Kidney (tissue), 14 donors: ENCODE measurements around the gene C16orf90. TPM values are rescaled to one million over a fixed set of nuclear protein-coding genes. Genes with fewer than 3 reads are reported as not detected.

ENCODE experiments used
- DNase-seq, 5 donors: peaks; one replicate each; pipeline ENCODE4 v3.0.0-alpha.2; 2013 to 2020
- FAIRE-seq: peaks from 2 replicates; lab custom pipeline; 2012; peaks lifted over from hg19 to GRCh38; lab: Jason Lieb, UNC
- H3K27ac ChIP-seq, 2 donors: one replicate each; pipeline ENCODE4 v1.7.0; 2013; ENCODE audit warnings: low read depth in 2 of 2, low read length in 2 of 2, inconsistent platforms in 1 of 2
- H3K27me3 ChIP-seq: one replicate; pipeline ENCODE4 v1.7.1; 2013; ENCODE audit warnings: low read length, inconsistent platforms; ENCODE audit not compliant: control insufficient read depth, insufficient read depth
- H3K36me3 ChIP-seq, 3 donors: one replicate each; pipeline versions ENCODE4 v1.7.0 to v1.7.1; 2013; ENCODE audit warnings: low read length in 3 of 3, control low read depth in 1 of 3, inconsistent platforms in 1 of 3; ENCODE audit not compliant: insufficient read depth in 3 of 3, control insufficient read depth in 2 of 3
- H3K4me1 ChIP-seq, 3 donors: one replicate each; pipeline versions ENCODE4 v1.7.0 to v1.7.1; 2013; ENCODE audit warnings: low read length in 3 of 3, inconsistent platforms in 1 of 3, low read depth in 1 of 3; ENCODE audit not compliant: control insufficient read depth in 2 of 3, insufficient read depth in 2 of 3
- H3K4me3 ChIP-seq, 3 donors: one replicate each; pipeline versions ENCODE4 v1.7.0 to v1.8.1; 2013; ENCODE audit warnings: low read length in 3 of 3, control low read depth in 1 of 3, inconsistent platforms in 1 of 3
- H3K9ac ChIP-seq, 3 donors: one replicate each; pipeline versions ENCODE4 v1.7.0 to v1.7.1; 2013; ENCODE audit warnings: low read length in 3 of 3, control low read depth in 1 of 3, inconsistent platforms in 1 of 3
- H3K9me3 ChIP-seq, 3 donors: one replicate each; pipeline versions ENCODE4 v1.7.0 to v1.7.1; 2013; ENCODE audit warnings: low read length in 3 of 3, control low read depth in 1 of 3, inconsistent platforms in 1 of 3; ENCODE audit not compliant: control insufficient read depth in 2 of 3, insufficient read depth in 1 of 3
- CTCF ChIP-seq: IDR thresholded peaks from 3 replicates; pipeline ENCODE4 v1.5.1; 2012; ENCODE audit warnings: mild to moderate bottlenecking, moderate library complexity, borderline replicate concordance; ENCODE audit not compliant: insufficient read depth; ENCODE audit errors: extremely low read depth
- intact Hi-C: fragments of 100-400 bp; cut with DNase I; formaldehyde crosslinking; loops from one replicate; pipeline ENCODE4 v1.11.1; 2022
- polyA plus RNA-seq: library from polyadenylated mRNA; stranded (reverse); fragments of 350-450 nt; fragmentation: Illumina TruSeq; extraction: RNeasy Lipid Tissue Mini Kit (QIAGEN cat#74804); gene quantifications from one replicate; pipeline ENCODE4 v1.2.3, GENCODE V29; 2014; ENCODE audit warnings: low read depth, low replicate concordance; ENCODE audit not compliant: insufficient read depth
- total RNA-seq: library from RNA; stranded (reverse); fragmentation: NEBNext Ultra II Directional; extraction: Animal tissue kit (Norgen Biotek cat#: 25700); gene quantifications from one replicate; pipeline ENCODE4 v1.2.1, GENCODE V29; 2021
- donor health status: control.
- donor health status: control.
- donor health status: control.
- donor health status: control.
- donor health status: control.
- donor health status: DM: yes; HTN: yes; CAD: no.
- donor health status: Normal renal cell carcinoma (clear cell type).

Gene C16orf90
- total and polyA plus RNA-seq, 2 donors from 2014 or later: not detected

GRCh38 chr16:3532741-3533140 is 37.5 kb upstream of the C16orf90 start:
- DNase-seq: no peak
- no peak overlapping the region for H3K27ac ChIP-seq
- intact Hi-C loops: no loop called here
- H3K4me1 ChIP-seq: peaks cover 0 to 3% (median 0%) of the 10 kb centered on the region in 3 donors
- FAIRE-seq: no peak
- TF ChIP-seq CTCF: no peak
- no peaks in the 10 kb centered on the region for H3K9me3 ChIP-seq
- no peaks in the 10 kb centered on the region for H3K27me3 ChIP-seq
- H3K36me3 ChIP-seq: peaks cover 2 to 41% (median 26%) of the 10 kb centered on the region in 3 donors
- no peak overlapping the region for H3K4me3 ChIP-seq
- no peak overlapping the region for H3K9ac ChIP-seq

- Histone ChIP-seq H3K4me3 (no peak overlapping the region), H3K27ac (no peak overlapping the region), H3K9me3 (no peaks in the 10 kb centered on the region), H3K27me3 (no peaks in the 10 kb centered on the region), H3K4me1 (no peaks in the 10 kb centered on the region), H3K36me3 (peaks cover 4 to 34% (median 21%) of the 10 kb centered on the region in 3 donors), H3K9ac (no peak overlapping the region)
- intact Hi-C loops: no loop called here
- DNase-seq (no peak), FAIRE-seq (no peak)
- no peak for TF ChIP-seq CTCF
These were observed 35.2 kb upstream of the C16orf90 start for GRCh38 chr16:3530371-3530914.

DNA sequence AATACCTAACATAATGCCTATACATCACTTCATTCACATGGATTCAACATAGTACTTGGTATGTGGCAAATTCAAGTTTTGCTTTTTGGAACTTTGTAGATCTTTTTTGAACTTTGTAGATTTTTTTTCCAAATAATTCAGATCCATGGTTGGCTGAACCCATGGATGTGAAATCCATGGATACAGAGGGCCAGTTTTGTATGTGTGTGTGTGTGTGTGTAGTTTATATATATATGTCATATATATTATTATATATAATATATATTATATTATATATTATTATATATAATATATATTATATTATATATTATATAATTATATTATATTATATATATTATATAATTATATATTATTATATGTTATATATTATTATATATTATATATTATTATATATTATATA is 33.9 kb upstream of the C16orf90 start:
- intact Hi-C loops: no loop called here
- FAIRE-seq (no peak), DNase-seq (no peak)
- Histone ChIP-seq H3K27me3 (no peaks in the 10 kb centered on the region), H3K4me1 (no peaks in the 10 kb centered on the region), H3K9ac (no peak overlapping the region), H3K36me3 (peaks cover 7 to 43% (median 27%) of the 10 kb centered on the region in 3 donors), H3K27ac (no peak overlapping the region), H3K4me3 (no peak overlapping the region), H3K9me3 (no peaks in the 10 kb centered on the region)
- TF ChIP-seq CTCF: no peak

- DNase-seq (no peak), FAIRE-seq (no peak)
- Histone ChIP-seq H3K36me3 (peaks cover 7 to 51% (median 23%) of the 10 kb centered on the region in 3 donors), H3K9me3 (no peaks in the 10 kb centered on the region), H3K9ac (no peak overlapping the region), H3K4me3 (no peak overlapping the region), H3K4me1 (no peaks in the 10 kb centered on the region), H3K27ac (no peak overlapping the region), H3K27me3 (no peaks in the 10 kb centered on the region)
- TF ChIP-seq CTCF: no peak
- intact Hi-C loops: no loop called here
These were observed 33.1 kb upstream of the C16orf90 start for GRCh38 chr16:3528406-3528805.
